Gastroesophageal sphincter (tissue), 4 donors: ENCODE measurements around the gene GTPBP2. TPM values are rescaled to one million over a fixed set of nuclear protein-coding genes. Genes with fewer than 3 reads are reported as not detected.

Experiments
- ATAC-seq: fragments of 150-250 bp; one replicate; pipeline ENCODE4 v1.9.1; 2016; ENCODE audit warnings: mild to moderate bottlenecking, moderate library complexity
- H3K27ac ChIP-seq, 4 donors: fragments of 200-600 bp; sonication (generic) in 3 of 4; 1 replicate in 3 of 4; 2 replicates in 1 of 4; pipeline ENCODE4 v1.5.1; 2016 to 2019
- H3K27me3 ChIP-seq: fragments of 200-600 bp; sonication (generic); one replicate; pipeline ENCODE4 v1.5.1; 2019
- H3K36me3 ChIP-seq, 2 donors: fragments of 200-600 bp; sonication (generic); one replicate each; pipeline ENCODE4 v1.5.1; 2019; ENCODE audit warnings: control low read depth in 1 of 2
- H3K4me1 ChIP-seq, 3 donors: fragments of 200-600 bp; sonication (generic); 1 replicate in 2 of 3; 2 replicates in 1 of 3; pipeline ENCODE4 v1.5.1; 2016 to 2019; ENCODE audit warnings: control low read depth in 2 of 3
- H3K4me3 ChIP-seq, 2 donors: fragments of 200-600 bp; sonication (generic); one replicate each; pipeline ENCODE4 v1.5.1; 2019; ENCODE audit warnings: mild to moderate bottlenecking in 1 of 2, moderate library complexity in 1 of 2
- H3K9me3 ChIP-seq, 3 donors: fragments of 200-600 bp; sonication (generic); one replicate each; pipeline ENCODE4 v1.5.1; 2017 to 2019; ENCODE audit warnings: control low read depth in 2 of 3
- EP300 ChIP-seq: sonication (generic); formaldehyde crosslinking; IDR thresholded peaks from one replicate; pipeline ENCODE4 v1.6.1; 2017; ENCODE audit warnings: antibody characterized with exemption, mild to moderate bottlenecking
- POLR2A ChIP-seq, 2 donors: fragments of 450-650 bp; IDR thresholded peaks; one replicate each; pipeline ENCODE4 v1.6.1; 2017; ENCODE audit warnings: antibody characterized with exemption in 2 of 2, mild to moderate bottlenecking in 2 of 2, moderate library complexity in 1 of 2
- POLR2AphosphoS5 ChIP-seq: sonication (generic); formaldehyde crosslinking; IDR thresholded peaks from one replicate; pipeline ENCODE4 v1.6.1; 2017; ENCODE audit warnings: antibody characterized with exemption
- WGBS, 2 donors: methylation state at CpG; one replicate each; pipeline ENCODE4 v1.1.5; 2018; ENCODE audit warnings: low coverage in 1 of 2; 5-methylcytosine and 5-hydroxymethylcytosine counted together
- total RNA-seq, 4 donors: library from RNA; depleted of rRNA; stranded (reverse); fragments of >200 nt; gene quantifications; one replicate each; pipeline ENCODE4 v1.1.0, GENCODE V29; 2016
- TF ChIP-seq, protein P1 (sequence below), 4 experiments: fragments of 200-600 bp in 2 of 4; fragments of 450-650 bp in 2 of 4; sonication (generic) in 1 of 4; IDR thresholded peaks; one replicate each; pipeline ENCODE4 v1.5.1; 2017 to 2019; ENCODE audit warnings: antibody characterized with exemption in 4 of 4, mild to moderate bottlenecking in 2 of 4, moderate library complexity in 2 of 4

GTPBP2 gene
- total RNA-seq, 4 donors from 2014 or later = 28.8 to 44.5 (median 31.4) TPM

DNA sequence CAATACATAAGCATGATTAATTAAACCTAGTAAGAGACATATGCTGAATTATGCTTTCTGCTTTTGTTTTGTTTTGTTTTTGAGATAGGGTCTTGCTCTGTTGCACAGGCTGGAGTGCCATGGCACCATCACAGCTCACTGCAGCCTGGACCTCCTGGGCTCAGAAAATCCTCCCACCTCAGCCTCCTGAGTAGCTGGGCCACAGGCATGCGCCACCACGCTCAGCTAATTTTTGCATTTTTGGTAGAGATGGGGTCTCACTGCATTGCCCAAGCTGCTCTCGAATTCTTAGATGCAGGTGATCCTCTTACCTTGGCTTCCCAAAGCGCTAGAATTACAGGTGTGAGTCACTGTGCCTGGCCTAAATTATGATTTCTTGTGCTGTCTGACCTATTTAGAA lies 57.0 kb downstream of the GTPBP2 start:
- Histone ChIP-seq H3K4me1 (peaks cover 0 to 23% (median 4%) of the 10 kb centered on the region in 3 donors), H3K36me3 (peaks cover 0 to 65% of the 10 kb centered on the region in 2 donors), H3K27ac (no peak overlapping the region), H3K27me3 (no peaks in the 10 kb centered on the region), H3K9me3 (no peaks in the 10 kb centered on the region), H3K4me3 (no peak overlapping the region)
- TF ChIP-seq POLR2AphosphoS5 = no peak
- TF ChIP-seq, protein P1, sequence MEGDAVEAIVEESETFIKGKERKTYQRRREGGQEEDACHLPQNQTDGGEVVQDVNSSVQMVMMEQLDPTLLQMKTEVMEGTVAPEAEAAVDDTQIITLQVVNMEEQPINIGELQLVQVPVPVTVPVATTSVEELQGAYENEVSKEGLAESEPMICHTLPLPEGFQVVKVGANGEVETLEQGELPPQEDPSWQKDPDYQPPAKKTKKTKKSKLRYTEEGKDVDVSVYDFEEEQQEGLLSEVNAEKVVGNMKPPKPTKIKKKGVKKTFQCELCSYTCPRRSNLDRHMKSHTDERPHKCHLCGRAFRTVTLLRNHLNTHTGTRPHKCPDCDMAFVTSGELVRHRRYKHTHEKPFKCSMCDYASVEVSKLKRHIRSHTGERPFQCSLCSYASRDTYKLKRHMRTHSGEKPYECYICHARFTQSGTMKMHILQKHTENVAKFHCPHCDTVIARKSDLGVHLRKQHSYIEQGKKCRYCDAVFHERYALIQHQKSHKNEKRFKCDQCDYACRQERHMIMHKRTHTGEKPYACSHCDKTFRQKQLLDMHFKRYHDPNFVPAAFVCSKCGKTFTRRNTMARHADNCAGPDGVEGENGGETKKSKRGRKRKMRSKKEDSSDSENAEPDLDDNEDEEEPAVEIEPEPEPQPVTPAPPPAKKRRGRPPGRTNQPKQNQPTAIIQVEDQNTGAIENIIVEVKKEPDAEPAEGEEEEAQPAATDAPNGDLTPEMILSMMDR (IDR thresholded peaks at IDR 0.05) = no peak
- TF ChIP-seq EP300 = no peak
- no peak for TF ChIP-seq POLR2A (IDR thresholded peaks at IDR 0.05)
- 97% methylated on average over 4 of the region's 4 CpGs; no CpG with 5 or more reads in 1 of the 2 donors for WGBS, 2 donors
- no peak for ATAC-seq

DNA sequence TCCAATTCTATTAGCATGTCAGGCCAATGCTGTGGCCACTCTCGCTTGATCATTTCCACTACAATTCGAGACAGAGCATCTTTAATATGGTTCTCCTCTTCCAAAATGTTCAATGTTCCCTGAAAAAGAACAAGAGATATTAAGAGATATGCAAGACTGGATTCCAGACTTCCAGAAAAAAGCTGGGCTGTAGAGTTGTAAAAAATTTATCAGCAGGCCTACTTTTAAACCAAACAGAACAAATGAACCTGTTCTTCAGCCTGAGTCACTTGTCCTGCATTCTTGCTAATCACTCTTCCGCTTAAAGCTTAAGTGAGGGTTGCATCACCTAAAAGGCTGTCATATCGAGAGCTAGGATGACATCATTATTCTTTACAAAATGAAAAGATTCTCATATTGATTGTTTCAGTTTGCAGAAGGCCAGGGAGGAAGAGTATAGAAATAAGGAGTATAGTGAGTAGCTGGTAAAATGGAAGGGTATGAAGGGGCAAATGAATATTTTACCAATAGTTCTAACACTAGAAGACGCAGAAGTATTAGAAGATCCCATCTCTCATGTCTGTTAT lies 58.1 kb downstream of the GTPBP2 start:
- Histone ChIP-seq H3K27ac (no peak overlapping the region), H3K4me3 (no peak overlapping the region), H3K27me3 (no peaks in the 10 kb centered on the region), H3K4me1 (peaks cover 0 to 16% (median 0%) of the 10 kb centered on the region in 3 donors), H3K36me3 (peaks cover 0 to 75% of the 10 kb centered on the region in 2 donors), H3K9me3 (no peaks in the 10 kb centered on the region)
- no peak for ATAC-seq
- no peak for TF ChIP-seq EP300
- TF ChIP-seq, protein P1 (IDR thresholded peaks at IDR 0.05) = no peak
- TF ChIP-seq POLR2AphosphoS5 = no peak
- TF ChIP-seq POLR2A (IDR thresholded peaks at IDR 0.05) = no peak
- WGBS, 2 donors = 88 to 93% methylated on average over 5 of the region's 5 CpGs

Other genes starting within 250 kb of the GTPBP2 start
- 10 to 100 TPM in 3 of 4 donors, 1 to 10 TPM in 1; 7.1 to 19.4 (median 10.2) TPM for gene ABCC10, start 201.7 kb downstream of the GTPBP2 start, total RNA-seq
- gene DLK2, start 173.7 kb downstream of the GTPBP2 start, total RNA-seq = under 1 TPM in 1 of 4 donors, not detected in 3; 0.54 TPM
- 10 to 100 TPM; 20.1 to 36.0 (median 27.8) TPM for gene TJAP1, start 151.7 kb downstream of the GTPBP2 start, total RNA-seq
- gene LRRC73, start 118.9 kb downstream of the GTPBP2 start, total RNA-seq = under 1 TPM in 2 of 4 donors, not detected in 2; 0.16 to 0.31 TPM
- 100 to 1,000 TPM in 1 of 4 donors, 10 to 100 TPM in 3; 66.4 to 110 (median 82.8) TPM for gene YIPF3, start 112.3 kb downstream of the GTPBP2 start, total RNA-seq
- 10 to 100 TPM; 16.9 to 30.4 (median 24.7) TPM for gene POLR1C, start 112.2 kb downstream of the GTPBP2 start, total RNA-seq
- 100 to 1,000 TPM in 1 of 4 donors, 10 to 100 TPM in 3; 12.9 to 123 (median 29.8) TPM for gene XPO5, start 53.2 kb downstream of the GTPBP2 start, total RNA-seq
- gene POLH, start 53.1 kb downstream of the GTPBP2 start, total RNA-seq = 10 to 100 TPM in 1 of 4 donors, 1 to 10 TPM in 3; 4.8 to 10.6 (median 7.9) TPM
- gene MAD2L1BP, start 6.6 kb upstream of the GTPBP2 start, total RNA-seq = 10 to 100 TPM; 15.6 to 36.6 (median 23.0) TPM
- under 1 TPM in 1 of 4 donors, not detected in 3; 0.16 TPM for gene RSPH9, start 15.8 kb upstream of the GTPBP2 start, total RNA-seq
- 10 to 100 TPM; 36.3 to 47.3 (median 38.6) TPM for gene MRPS18A, start 58.5 kb upstream of the GTPBP2 start, total RNA-seq
- gene VEGFA, start 140.9 kb upstream of the GTPBP2 start, total RNA-seq = 10 to 100 TPM; 32.2 to 66.2 (median 40.1) TPM